ENCODE measurements around the gene CUL4A.

Gene CUL4A

GRCh38 chr13:113167575-113167974, 41.8 kb upstream of the CUL4A start:
- no peak overlapping the region for H3K4me3 ChIP-seq
- no peak overlapping the region for H3K9ac ChIP-seq
- peaks cover 32% of the 10 kb centered on the region for H3K36me3 ChIP-seq
- no peak overlapping the region for H3K4me2 ChIP-seq
- TF ChIP-seq Cebpa-rat (IDR thresholded peaks at IDR 0.05): no peak
- peaks cover 8% of the 10 kb centered on the region; the same call in 1 of the 2 replicates for H4K20me1 ChIP-seq
- no peaks in the 10 kb centered on the region for H3K9me3 ChIP-seq
- peaks cover 32% of the 10 kb centered on the region for H3K27me3 ChIP-seq
- H3K27ac ChIP-seq: no peak overlapping the region
- H3K4me1 ChIP-seq: peaks cover 29% of the 10 kb centered on the region

DNA sequence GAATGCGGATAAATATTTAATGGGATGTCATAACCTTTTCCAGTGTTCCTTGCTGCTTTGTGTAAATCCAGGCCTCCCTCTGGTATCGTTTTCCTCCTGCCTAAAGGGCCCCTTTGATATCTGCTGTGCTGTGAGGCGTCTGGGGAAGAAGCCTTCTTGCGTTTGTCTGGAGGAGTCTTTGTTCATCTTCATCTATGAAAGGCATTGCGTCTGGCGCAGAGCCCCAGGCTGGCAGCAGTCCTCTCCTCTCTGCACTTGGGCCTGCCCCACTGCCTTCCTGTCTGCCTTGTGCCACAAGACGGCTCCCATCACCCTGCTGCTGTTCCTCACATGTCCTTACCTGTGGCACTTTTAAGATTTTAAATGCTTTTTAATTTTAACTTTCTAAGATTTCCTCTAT, 41.2 kb upstream of the CUL4A start:
- Histone ChIP-seq H3K4me3 (no peak overlapping the region), H3K27ac (no peak overlapping the region), H3K4me1 (peaks cover 24% of the 10 kb centered on the region), H3K4me2 (no peak overlapping the region), H3K9ac (no peak overlapping the region), H4K20me1 (peaks cover 4% of the 10 kb centered on the region; the same call in 1 of the 2 replicates), H3K9me3 (no peaks in the 10 kb centered on the region), H3K36me3 (peaks cover 39% of the 10 kb centered on the region), H3K27me3 (peaks cover 25% of the 10 kb centered on the region)
- TF ChIP-seq Cebpa-rat (IDR thresholded peaks at IDR 0.05): no peak

DNA sequence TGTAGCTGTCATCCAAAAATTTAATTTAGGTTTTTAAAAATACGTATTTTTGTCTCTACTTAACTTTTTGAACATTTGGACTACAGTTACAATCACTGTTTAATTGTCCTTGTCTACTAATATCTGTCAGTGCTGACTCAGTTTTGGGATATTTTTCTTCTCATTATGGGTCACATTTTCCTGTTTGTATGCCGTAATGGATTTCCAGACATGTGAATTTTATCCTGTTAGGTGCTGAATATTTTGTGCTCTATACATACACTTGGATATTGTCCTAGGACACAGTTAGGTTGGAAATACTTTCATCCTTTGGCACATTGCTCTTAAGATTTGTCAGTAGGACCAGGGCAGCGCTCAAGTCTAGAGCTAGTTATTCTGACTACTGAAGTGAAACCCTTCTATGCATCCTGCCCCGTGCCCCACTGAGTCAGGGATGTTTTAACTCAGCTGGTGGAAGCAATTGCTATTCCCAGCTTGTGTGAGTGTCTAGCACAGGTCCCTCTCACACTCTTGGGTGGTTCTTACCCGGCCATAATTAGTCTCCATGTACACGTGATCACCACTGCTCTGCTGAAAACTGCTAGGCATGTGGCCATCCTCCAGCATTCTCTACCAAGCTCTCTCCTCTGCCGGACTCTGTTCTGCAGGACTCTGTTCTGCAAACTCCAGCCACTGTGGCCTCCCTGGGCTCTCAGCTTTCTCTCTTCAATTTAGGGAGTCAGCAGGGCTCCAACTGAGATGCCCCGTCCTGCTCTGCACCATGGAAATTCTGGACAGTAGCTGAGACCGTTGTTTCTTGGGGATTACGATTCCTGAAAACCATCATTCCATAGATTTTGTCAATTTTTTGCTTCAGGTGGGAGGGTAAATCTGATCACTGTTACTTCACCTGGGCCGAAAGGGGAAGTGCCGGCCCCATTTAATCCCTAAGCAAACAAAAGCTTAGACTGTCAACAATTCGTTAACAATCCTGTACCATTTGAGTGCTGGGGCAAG, 39.8 kb upstream of the CUL4A start:
- Histone ChIP-seq H4K20me1 (no peaks in the 10 kb centered on the region; the same call in 1 of the 2 replicates), H3K36me3 (peaks cover 46% of the 10 kb centered on the region), H3K4me1 (peaks cover 19% of the 10 kb centered on the region), H3K27me3 (peaks cover 12% of the 10 kb centered on the region), H3K27ac (no peak overlapping the region), H3K4me2 (no peak overlapping the region), H3K4me3 (no peak overlapping the region), H3K9ac (no peak overlapping the region), H3K9me3 (no peaks in the 10 kb centered on the region)
- no peak for TF ChIP-seq Cebpa-rat (IDR thresholded peaks at IDR 0.05)

GRCh38 chr13:113170511-113170910, 38.9 kb upstream of the CUL4A start:
- Histone ChIP-seq H3K27ac (no peak overlapping the region), H3K36me3 (peaks cover 55% of the 10 kb centered on the region), H3K4me2 (peak overlapping the region; percentile 52; the same call in 1 of the 2 replicates), H3K4me3 (no peak overlapping the region), H3K27me3 (peaks cover 2% of the 10 kb centered on the region; the same call in 1 of the 2 replicates), H3K9me3 (no peaks in the 10 kb centered on the region), H3K4me1 (peaks cover 18% of the 10 kb centered on the region), H4K20me1 (peaks cover under 1% of the 10 kb centered on the region; the same call in 1 of the 2 replicates), H3K9ac (no peak overlapping the region)
- no peak for TF ChIP-seq Cebpa-rat (IDR thresholded peaks at IDR 0.05)

DNA sequence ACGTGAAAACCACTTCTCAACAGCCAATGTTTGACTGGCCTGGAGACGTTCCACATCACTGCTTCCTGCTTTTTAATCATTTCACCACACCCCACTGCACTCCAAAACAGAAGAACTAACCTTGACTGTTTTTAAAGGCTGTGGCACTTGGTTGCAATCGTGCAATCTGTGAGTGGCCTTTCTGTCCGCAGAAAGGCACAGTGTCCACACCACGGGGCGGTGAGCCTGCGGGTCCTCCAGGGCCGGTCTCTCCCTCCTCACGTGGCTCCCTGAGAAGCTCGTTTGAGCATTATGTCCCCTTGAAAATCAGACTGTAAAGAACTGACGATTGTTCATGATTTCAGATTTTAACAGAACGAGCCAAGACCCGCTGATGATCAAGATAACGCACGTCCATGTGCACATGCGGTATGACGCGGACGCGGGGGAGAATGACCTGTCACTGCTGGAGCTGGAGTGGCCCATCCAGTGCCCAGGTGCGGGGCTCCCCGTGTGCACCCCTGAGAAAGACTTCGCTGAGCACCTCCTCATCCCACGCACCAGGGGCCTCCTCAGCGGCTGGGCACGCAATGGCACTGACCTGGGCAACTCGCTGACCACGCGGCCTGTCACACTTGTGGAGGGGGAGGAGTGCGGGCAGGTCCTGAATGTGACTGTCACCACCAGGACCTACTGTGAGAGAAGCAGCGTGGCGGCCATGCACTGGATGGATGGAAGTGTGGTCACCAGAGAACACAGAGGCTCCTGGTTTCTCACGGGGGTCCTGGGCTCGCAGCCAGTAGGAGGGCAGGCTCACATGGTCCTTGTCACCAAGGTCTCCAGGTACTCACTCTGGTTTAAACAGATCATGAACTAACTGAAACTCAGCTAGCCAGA, 37.9 kb upstream of the CUL4A start:
- peak overlapping the region; percentile 52 for H3K4me2 ChIP-seq
- no peak overlapping the region for H3K4me3 ChIP-seq
- H3K9ac ChIP-seq: peak overlapping the region; percentile 16; the same call in 1 of the 2 replicates
- H3K9me3 ChIP-seq: no peaks in the 10 kb centered on the region
- H4K20me1 ChIP-seq: peaks cover 8% of the 10 kb centered on the region; the same call in 1 of the 2 replicates
- no peak overlapping the region for H3K27ac ChIP-seq
- peaks cover 18% of the 10 kb centered on the region for H3K4me1 ChIP-seq
- no peak for TF ChIP-seq Cebpa-rat (IDR thresholded peaks at IDR 0.05)
- no peaks in the 10 kb centered on the region for H3K27me3 ChIP-seq
- H3K36me3 ChIP-seq: peaks cover 65% of the 10 kb centered on the region

GRCh38 chr13:113172419-113172926, 36.9 kb upstream of the CUL4A start:
- Histone ChIP-seq H3K36me3 (peaks cover 75% of the 10 kb centered on the region), H3K4me2 (no peak overlapping the region)

GRCh38 chr13:113176280-113176679, 33.1 kb upstream of the CUL4A start:
- no peak for TF ChIP-seq Cebpa-rat (IDR thresholded peaks at IDR 0.05)
- Histone ChIP-seq H3K4me1 (peaks cover 10% of the 10 kb centered on the region), H3K9me3 (no peaks in the 10 kb centered on the region), H4K20me1 (peaks cover 21% of the 10 kb centered on the region), H3K4me3 (no peak overlapping the region), H3K27ac (no peak overlapping the region), H3K36me3 (peaks cover 93% of the 10 kb centered on the region), H3K27me3 (no peaks in the 10 kb centered on the region), H3K9ac (no peak overlapping the region), H3K4me2 (no peak overlapping the region)

More at GRCh38 chr13:113172419-113172926, 36.9 kb upstream of the CUL4A start:
- H3K9ac ChIP-seq: 0 out of 2 replicates have a peak overlapping the region, but pooled peaks have one; percentile 16
- H4K20me1 ChIP-seq: peaks cover 8% of the 10 kb centered on the region; the same call in 1 of the 2 replicates
- peaks cover 18% of the 10 kb centered on the region for H3K4me1 ChIP-seq
- no peaks in the 10 kb centered on the region for H3K9me3 ChIP-seq
- H3K27ac ChIP-seq: no peak overlapping the region
- no peak for TF ChIP-seq Cebpa-rat (IDR thresholded peaks at IDR 0.05)
- no peaks in the 10 kb centered on the region for H3K27me3 ChIP-seq
- H3K4me3 ChIP-seq: no peak overlapping the region

GRCh38 chr13:113176822-113177221, 32.6 kb upstream of the CUL4A start:
- H3K4me3 ChIP-seq: no peak overlapping the region
- no peak for TF ChIP-seq Cebpa-rat (IDR thresholded peaks at IDR 0.05)
- peaks cover 91% of the 10 kb centered on the region for H3K36me3 ChIP-seq
- peaks cover 23% of the 10 kb centered on the region for H4K20me1 ChIP-seq
- H3K9me3 ChIP-seq: no peaks in the 10 kb centered on the region
- peaks cover 4% of the 10 kb centered on the region for H3K4me1 ChIP-seq
- H3K9ac ChIP-seq: no peak overlapping the region
- no peaks in the 10 kb centered on the region for H3K27me3 ChIP-seq
- H3K4me2 ChIP-seq: no peak overlapping the region
- H3K27ac ChIP-seq: no peak overlapping the region
